Liver (tissue), 9 donors: ENCODE data around the gene HDAC9. TPM values are rescaled to one million over a fixed set of nuclear protein-coding genes. Genes with fewer than 3 reads are reported as not detected.

Experiments used
- DNase-seq: peaks from one replicate; pipeline ENCODE4 v3.0.0-alpha.2; 2017; ENCODE audit warnings: low spot score
- H3K27ac ChIP-seq, 2 donors: one replicate each; pipeline ENCODE4 v1.7.0; 2013; ENCODE audit warnings: inconsistent platforms in 2 of 2, low read length in 2 of 2, control low read depth in 1 of 2, low read depth in 1 of 2, mild to moderate bottlenecking in 1 of 2
- H3K27me3 ChIP-seq, 4 donors: one replicate each; pipeline versions ENCODE4 v1.6.1 to v1.7.0; 2013; ENCODE audit warnings: low read length in 3 of 4, inconsistent platforms in 1 of 4, mild to moderate bottlenecking in 1 of 4, moderate library complexity in 1 of 4; ENCODE audit not compliant: control insufficient read depth in 4 of 4, insufficient read depth in 4 of 4
- H3K36me3 ChIP-seq, 4 donors: one replicate each; pipeline versions ENCODE4 v1.6.1 to v1.7.0; 2013; ENCODE audit warnings: low read length in 3 of 4, mild to moderate bottlenecking in 3 of 4, low read depth in 1 of 4, moderate library complexity in 1 of 4; ENCODE audit not compliant: control insufficient read depth in 4 of 4, insufficient read depth in 3 of 4
- H3K4me1 ChIP-seq, 4 donors: one replicate each; pipeline versions ENCODE4 v1.6.1 to v1.7.0; 2013; ENCODE audit warnings: low read length in 3 of 4, mild to moderate bottlenecking in 3 of 4, moderate library complexity in 1 of 4; ENCODE audit not compliant: control insufficient read depth in 4 of 4, insufficient read depth in 4 of 4
- H3K4me3 ChIP-seq, 3 donors: one replicate each; pipeline versions ENCODE4 v1.6.1 to v1.7.0; 2013; ENCODE audit warnings: low read length in 3 of 3, control low read depth in 1 of 3, low read depth in 1 of 3, mild to moderate bottlenecking in 1 of 3
- H3K9ac ChIP-seq, 2 donors: one replicate each; pipeline ENCODE4 v1.7.0; 2013; ENCODE audit warnings: low read length in 2 of 2, mild to moderate bottlenecking in 2 of 2, moderate library complexity in 2 of 2, control low read depth in 1 of 2, low read depth in 1 of 2
- H3K9me3 ChIP-seq, 4 donors: one replicate each; pipeline versions ENCODE4 v1.6.1 to v1.7.0; 2013; ENCODE audit warnings: low read length in 3 of 4; ENCODE audit not compliant: control insufficient read depth in 4 of 4
- FOXA1 ChIP-seq: IDR thresholded peaks from 2 replicates; pipeline ENCODE4 v1.6.1; 2016; ENCODE audit warnings: antibody characterized with exemption
- FOXA2 ChIP-seq: IDR thresholded peaks from 2 replicates; pipeline ENCODE4 v1.6.1; 2016; ENCODE audit warnings: antibody characterized with exemption
- GABPA ChIP-seq, 2 donors: IDR thresholded peaks in 1 of 2; conservative IDR thresholded peaks in 1 of 2; 2 replicates each; pipeline ENCODE4 v1.6.1; 2016; ENCODE audit warnings: antibody characterized with exemption in 2 of 2, mild to moderate bottlenecking in 1 of 2, moderate library complexity in 1 of 2
- HNF4A ChIP-seq, 2 donors: conservative IDR thresholded peaks; 2 replicates each; pipeline ENCODE4 v1.6.1; 2016; ENCODE audit warnings: antibody characterized with exemption in 2 of 2, mild to moderate bottlenecking in 2 of 2
- HNF4G ChIP-seq: IDR thresholded peaks from 2 replicates; pipeline ENCODE4 v1.6.1; 2016; ENCODE audit warnings: antibody characterized with exemption
- JUND ChIP-seq, 2 donors: IDR thresholded peaks; 2 replicates each; pipeline ENCODE4 v1.6.1; 2016; ENCODE audit warnings: antibody characterized with exemption in 2 of 2
- MAX ChIP-seq: IDR thresholded peaks from 2 replicates; pipeline ENCODE4 v1.6.1; 2016; ENCODE audit warnings: antibody characterized with exemption
- NR2F2 ChIP-seq: IDR thresholded peaks from 2 replicates; pipeline ENCODE4 v1.6.1; 2016; ENCODE audit warnings: antibody characterized with exemption
- RAD21 ChIP-seq, 2 donors: IDR thresholded peaks; 2 replicates each; pipeline ENCODE4 v1.6.1; 2016; ENCODE audit warnings: antibody characterized with exemption in 2 of 2, mild to moderate bottlenecking in 2 of 2
- RXRA ChIP-seq, 2 donors: IDR thresholded peaks; 2 replicates each; pipeline ENCODE4 v1.6.1; 2017 to 2018; ENCODE audit warnings: antibody characterized with exemption in 2 of 2, mild to moderate bottlenecking in 1 of 2
- SP1 ChIP-seq: IDR thresholded peaks from 2 replicates; pipeline ENCODE4 v1.6.1; 2018; ENCODE audit warnings: antibody characterized with exemption, mild to moderate bottlenecking
- WGBS: extraction: QIAGEN DNeasy Blood & Tissue Kit; methylation state at CpG from one replicate; pipeline ENCODE4 v1.1.7; 2013; 5-methylcytosine and 5-hydroxymethylcytosine counted together
- polyA plus RNA-seq, 2 donors: library from polyadenylated mRNA; stranded (reverse) in 1 of 2; unstranded in 1 of 2; fragments of 200-250 nt in 1 of 2; fragments of >200 nt in 1 of 2; fragmentation: Nextera tagmentation in 1 of 2; extraction: Ambion mirVana in 1 of 2; gene quantifications; one replicate each; pipeline versions ENCODE4 v1.2.1 to v1.2.3, GENCODE V29; 2013 to 2015
- total RNA-seq, 2 donors: library from RNA; depleted of rRNA; stranded (reverse); fragments of >200 nt; gene quantifications; one replicate each; pipeline ENCODE4 v1.2.3, GENCODE V29; 2014
- TF ChIP-seq, protein P1 (sequence below): IDR thresholded peaks from 2 replicates; pipeline ENCODE4 v1.6.1; 2016; ENCODE audit warnings: antibody characterized with exemption
- TF ChIP-seq, protein P2 (sequence below): IDR thresholded peaks from 2 replicates; pipeline ENCODE4 v1.6.1; 2016; ENCODE audit warnings: antibody characterized with exemption
- TF ChIP-seq, protein P3 (sequence below): IDR thresholded peaks from 2 replicates; pipeline ENCODE4 v1.6.1; 2016; ENCODE audit warnings: antibody characterized with exemption, mild to moderate bottlenecking
- donor health status: healthy.
- donor health status: healthy.
- donor health status: healthy.
- donor health status: healthy.
- donor health status: healthy.

HDAC9 gene
- total and polyA plus RNA-seq, 4 donors: 1.0 to 10.1 (median 2.3) TPM

GRCh38 chr7:18552316-18552916, 56.9 kb downstream of the HDAC9 start:
- no peak overlapping the region for H3K27ac ChIP-seq
- 62% methylated on average over 2 of the region's 2 CpGs for WGBS
- H3K4me1 ChIP-seq: no peaks in the 10 kb centered on the region
- TF ChIP-seq, protein P1, sequence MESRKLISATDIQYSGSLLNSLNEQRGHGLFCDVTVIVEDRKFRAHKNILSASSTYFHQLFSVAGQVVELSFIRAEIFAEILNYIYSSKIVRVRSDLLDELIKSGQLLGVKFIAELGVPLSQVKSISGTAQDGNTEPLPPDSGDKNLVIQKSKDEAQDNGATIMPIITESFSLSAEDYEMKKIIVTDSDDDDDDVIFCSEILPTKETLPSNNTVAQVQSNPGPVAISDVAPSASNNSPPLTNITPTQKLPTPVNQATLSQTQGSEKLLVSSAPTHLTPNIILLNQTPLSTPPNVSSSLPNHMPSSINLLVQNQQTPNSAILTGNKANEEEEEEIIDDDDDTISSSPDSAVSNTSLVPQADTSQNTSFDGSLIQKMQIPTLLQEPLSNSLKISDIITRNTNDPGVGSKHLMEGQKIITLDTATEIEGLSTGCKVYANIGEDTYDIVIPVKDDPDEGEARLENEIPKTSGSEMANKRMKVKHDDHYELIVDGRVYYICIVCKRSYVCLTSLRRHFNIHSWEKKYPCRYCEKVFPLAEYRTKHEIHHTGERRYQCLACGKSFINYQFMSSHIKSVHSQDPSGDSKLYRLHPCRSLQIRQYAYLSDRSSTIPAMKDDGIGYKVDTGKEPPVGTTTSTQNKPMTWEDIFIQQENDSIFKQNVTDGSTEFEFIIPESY: no peak
- TF ChIP-seq, protein P2, sequence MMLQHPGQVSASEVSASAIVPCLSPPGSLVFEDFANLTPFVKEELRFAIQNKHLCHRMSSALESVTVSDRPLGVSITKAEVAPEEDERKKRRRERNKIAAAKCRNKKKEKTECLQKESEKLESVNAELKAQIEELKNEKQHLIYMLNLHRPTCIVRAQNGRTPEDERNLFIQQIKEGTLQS: no peak
- TF ChIP-seq, protein P3, sequence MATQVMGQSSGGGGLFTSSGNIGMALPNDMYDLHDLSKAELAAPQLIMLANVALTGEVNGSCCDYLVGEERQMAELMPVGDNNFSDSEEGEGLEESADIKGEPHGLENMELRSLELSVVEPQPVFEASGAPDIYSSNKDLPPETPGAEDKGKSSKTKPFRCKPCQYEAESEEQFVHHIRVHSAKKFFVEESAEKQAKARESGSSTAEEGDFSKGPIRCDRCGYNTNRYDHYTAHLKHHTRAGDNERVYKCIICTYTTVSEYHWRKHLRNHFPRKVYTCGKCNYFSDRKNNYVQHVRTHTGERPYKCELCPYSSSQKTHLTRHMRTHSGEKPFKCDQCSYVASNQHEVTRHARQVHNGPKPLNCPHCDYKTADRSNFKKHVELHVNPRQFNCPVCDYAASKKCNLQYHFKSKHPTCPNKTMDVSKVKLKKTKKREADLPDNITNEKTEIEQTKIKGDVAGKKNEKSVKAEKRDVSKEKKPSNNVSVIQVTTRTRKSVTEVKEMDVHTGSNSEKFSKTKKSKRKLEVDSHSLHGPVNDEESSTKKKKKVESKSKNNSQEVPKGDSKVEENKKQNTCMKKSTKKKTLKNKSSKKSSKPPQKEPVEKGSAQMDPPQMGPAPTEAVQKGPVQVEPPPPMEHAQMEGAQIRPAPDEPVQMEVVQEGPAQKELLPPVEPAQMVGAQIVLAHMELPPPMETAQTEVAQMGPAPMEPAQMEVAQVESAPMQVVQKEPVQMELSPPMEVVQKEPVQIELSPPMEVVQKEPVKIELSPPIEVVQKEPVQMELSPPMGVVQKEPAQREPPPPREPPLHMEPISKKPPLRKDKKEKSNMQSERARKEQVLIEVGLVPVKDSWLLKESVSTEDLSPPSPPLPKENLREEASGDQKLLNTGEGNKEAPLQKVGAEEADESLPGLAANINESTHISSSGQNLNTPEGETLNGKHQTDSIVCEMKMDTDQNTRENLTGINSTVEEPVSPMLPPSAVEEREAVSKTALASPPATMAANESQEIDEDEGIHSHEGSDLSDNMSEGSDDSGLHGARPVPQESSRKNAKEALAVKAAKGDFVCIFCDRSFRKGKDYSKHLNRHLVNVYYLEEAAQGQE: no peak
- TF ChIP-seq RXRA (IDR thresholded peaks at IDR 0.05) (no peak), FOXA1 (no peak), HNF4A (conservative IDR thresholded peaks at IDR 0.05) (no peak), NR2F2 (no peak), GABPA (IDR thresholded peaks at IDR 0.05 in 1 of 2, conservative IDR thresholded peaks at IDR 0.05 in 1 of 2) (no peak)
- H3K36me3 ChIP-seq: no peaks in the 10 kb centered on the region
- H3K4me3 ChIP-seq: no peak overlapping the region
- H3K9me3 ChIP-seq: no peaks in the 10 kb centered on the region
- no peak overlapping the region for H3K9ac ChIP-seq
- no peak for DNase-seq
- no peaks in the 10 kb centered on the region for H3K27me3 ChIP-seq

DNA sequence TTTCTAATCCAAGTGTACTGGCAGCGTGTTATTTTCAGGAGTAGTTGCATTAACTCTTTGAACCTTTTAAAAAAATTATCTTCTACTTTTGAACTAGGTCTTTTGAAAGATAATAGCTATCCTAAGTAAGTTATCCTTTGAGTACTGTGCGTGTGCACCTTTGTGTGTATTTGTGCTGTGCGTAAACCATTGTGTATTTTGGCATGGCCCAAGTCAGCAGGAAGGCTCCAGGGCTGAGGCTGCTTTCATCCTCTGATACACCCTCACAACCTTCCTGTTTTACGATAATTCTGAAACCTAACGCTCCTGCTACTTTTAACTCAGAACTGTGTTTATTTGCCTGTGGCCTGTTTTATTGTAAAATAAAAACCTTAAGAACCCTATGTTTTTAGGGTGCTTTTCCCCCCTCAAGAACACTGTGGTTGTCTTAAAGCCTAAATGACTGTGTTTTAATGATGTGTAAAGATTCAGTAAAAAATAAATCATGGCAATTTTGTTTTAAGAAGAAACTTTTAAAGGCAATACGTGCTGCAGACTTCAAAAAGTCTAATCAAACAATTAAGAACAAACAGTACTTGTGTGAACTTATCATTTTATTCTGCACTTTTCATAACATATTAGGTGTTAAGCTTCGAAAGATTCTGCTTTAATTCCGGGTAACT, 57.5 kb downstream of the HDAC9 start:
- Histone ChIP-seq H3K27me3 (no peaks in the 10 kb centered on the region), H3K9me3 (no peaks in the 10 kb centered on the region), H3K4me1 (no peaks in the 10 kb centered on the region), H3K36me3 (no peaks in the 10 kb centered on the region), H3K4me3 (no peak overlapping the region), H3K27ac (no peak overlapping the region), H3K9ac (no peak overlapping the region)
- 53% methylated on average over 8 of the region's 8 CpGs for WGBS
- TF ChIP-seq RAD21 (IDR thresholded peaks at IDR 0.05): no peak
- TF ChIP-seq NR2F2: no peak
- TF ChIP-seq FOXA2: no peak
- TF ChIP-seq GABPA (IDR thresholded peaks at IDR 0.05 in 1 of 2, conservative IDR thresholded peaks at IDR 0.05 in 1 of 2): no peak
- TF ChIP-seq HNF4G: no peak
- no peak for TF ChIP-seq MAX
- no peak for TF ChIP-seq RXRA (IDR thresholded peaks at IDR 0.05)
- TF ChIP-seq SP1: no peak
- no peak for TF ChIP-seq JUND (IDR thresholded peaks at IDR 0.05)
- TF ChIP-seq, protein P2: no peak
- no peak for DNase-seq
